Hepatocyte (in vitro differentiated cells): ENCODE data around the gene ASCL3.

ENCODE experiments used
- EZH2 ChIP-seq: fragments of 200-600 bp; sonication (generic); IDR thresholded peaks from 2 replicates; pipeline ENCODE4 v1.6.1; 2016; ENCODE audit warnings: antibody characterized with exemption, mild to moderate bottlenecking, borderline replicate concordance
- TF ChIP-seq, protein P1 (sequence below): fragments of 200-600 bp; sonication (generic); IDR thresholded peaks from 2 replicates; pipeline ENCODE4 v1.5.1; 2016; ENCODE audit warnings: antibody characterized with exemption, mild to moderate bottlenecking; ENCODE audit not compliant: poor library complexity

DNA sequence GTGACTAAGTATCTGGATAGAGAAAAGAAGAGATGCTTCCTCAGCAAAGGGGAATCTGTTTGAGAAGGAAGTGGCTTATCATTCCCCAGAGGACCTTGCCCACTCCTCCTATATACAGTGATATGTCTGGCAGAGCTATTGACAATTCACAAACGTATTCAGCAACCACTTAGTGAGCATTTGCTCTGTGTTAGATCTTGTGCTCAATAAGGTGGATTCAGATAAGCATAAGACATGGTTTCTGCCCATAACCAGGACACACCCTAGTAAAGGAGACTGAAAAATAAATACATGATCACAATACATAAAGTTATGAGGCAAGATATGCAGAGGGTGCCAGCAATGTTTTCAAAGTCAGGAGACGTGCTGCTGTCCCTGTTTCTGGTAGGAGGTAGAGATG, 20.0 kb upstream of the ASCL3 start:
- TF ChIP-seq, protein P1, sequence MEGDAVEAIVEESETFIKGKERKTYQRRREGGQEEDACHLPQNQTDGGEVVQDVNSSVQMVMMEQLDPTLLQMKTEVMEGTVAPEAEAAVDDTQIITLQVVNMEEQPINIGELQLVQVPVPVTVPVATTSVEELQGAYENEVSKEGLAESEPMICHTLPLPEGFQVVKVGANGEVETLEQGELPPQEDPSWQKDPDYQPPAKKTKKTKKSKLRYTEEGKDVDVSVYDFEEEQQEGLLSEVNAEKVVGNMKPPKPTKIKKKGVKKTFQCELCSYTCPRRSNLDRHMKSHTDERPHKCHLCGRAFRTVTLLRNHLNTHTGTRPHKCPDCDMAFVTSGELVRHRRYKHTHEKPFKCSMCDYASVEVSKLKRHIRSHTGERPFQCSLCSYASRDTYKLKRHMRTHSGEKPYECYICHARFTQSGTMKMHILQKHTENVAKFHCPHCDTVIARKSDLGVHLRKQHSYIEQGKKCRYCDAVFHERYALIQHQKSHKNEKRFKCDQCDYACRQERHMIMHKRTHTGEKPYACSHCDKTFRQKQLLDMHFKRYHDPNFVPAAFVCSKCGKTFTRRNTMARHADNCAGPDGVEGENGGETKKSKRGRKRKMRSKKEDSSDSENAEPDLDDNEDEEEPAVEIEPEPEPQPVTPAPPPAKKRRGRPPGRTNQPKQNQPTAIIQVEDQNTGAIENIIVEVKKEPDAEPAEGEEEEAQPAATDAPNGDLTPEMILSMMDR: no peak
- TF ChIP-seq EZH2: no peak
